Stimulated activated naive CD4-positive, alpha-beta T cell treated with Interleukin-2 at 50 U/mL for 16 hours (primary cell): Measurements from ENCODE around the gene CNOT6.

Experiments used
- DNase-seq: peaks from one replicate; lab custom pipeline; 2025; lab: John Stamatoyannopoulos, UW

CNOT6 gene

GRCh38 chr5:180575571-180575970 is 81.4 kb downstream of the CNOT6 start:
- DNase-seq, result no peak

- DNase-seq, result no peak
Observed at GRCh38 chr5:180580681-180581080, 86.5 kb downstream of the CNOT6 start.

- DNase-seq, result no peak
Observed at GRCh38 chr5:180583738-180584137, 89.6 kb downstream of the CNOT6 start.

GRCh38 chr5:180586204-180586603 is 92.0 kb downstream of the CNOT6 start:
- DNase-seq, result no peak

GRCh38 chr5:180586870-180587269 is 92.7 kb downstream of the CNOT6 start:
- DNase-seq, result no peak

- DNase-seq, result no peak
Observed at GRCh38 chr5:180589771-180590542, 95.8 kb downstream of the CNOT6 start.

- DNase-seq, result no peak
Observed at GRCh38 chr5:180590543-180591310, 96.5 kb downstream of the CNOT6 start.

GRCh38 chr5:180591311-180591887 is 97.2 kb downstream of the CNOT6 start, which contains the start of gene SCGB3A1:
TSS of gene SCGB3A1 (minus strand) at chr5:180591499. CDS start at chr5:180591462, 37 bp downstream.
- DNase-seq, result no peak

GRCh38 chr5:180592176-180592575 is 98.0 kb downstream of the CNOT6 start:
- no peak for DNase-seq

- no peak for DNase-seq
Observed at GRCh38 chr5:180593446-180594206, 99.4 kb downstream of the CNOT6 start.

GRCh38 chr5:180594311-180595045 is 100.3 kb downstream of the CNOT6 start:
- no peak for DNase-seq

- DNase-seq, result no peak
Observed at GRCh38 chr5:180595046-180595379, 100.8 kb downstream of the CNOT6 start.

GRCh38 chr5:180595381-180596114 is 101.4 kb downstream of the CNOT6 start:
- no peak for DNase-seq

GRCh38 chr5:180596115-180596667 is 102.0 kb downstream of the CNOT6 start:
- no peak for DNase-seq

- no peak for DNase-seq
Observed at GRCh38 chr5:180596668-180597231, 102.6 kb downstream of the CNOT6 start.

GRCh38 chr5:180598316-180598701 is 104.1 kb downstream of the CNOT6 start:
- DNase-seq, result no peak

- DNase-seq, result no peak
Observed at GRCh38 chr5:180598797-180599589, 104.8 kb downstream of the CNOT6 start.

GRCh38 chr5:180599590-180599914 is 105.4 kb downstream of the CNOT6 start:
- DNase-seq, result no peak

GRCh38 chr5:180599981-180600553 is 105.9 kb downstream of the CNOT6 start:
- DNase-seq, result no peak
